DMS79 treated with DMSO at 0.1 percent for 48 hours (cell line): ENCODE results near the gene GNB1L.
"Not testable (repeated sequence)": the region's sequence is repeated elsewhere in the genome, so short reads cannot be mapped to it uniquely, and the experiment has no call there.

Source experiments
- DNase-seq: peaks from one replicate; lab custom pipeline; 2025; lab: John Stamatoyannopoulos, UW

GNB1L gene

GRCh38 chr22:19793661-19794310, 60.9 kb downstream of the GNB1L start:
- no peak for DNase-seq

- DNase-seq = no peak
Observed at GRCh38 chr22:19793161-19793560, 61.5 kb downstream of the GNB1L start.

GRCh38 chr22:19792383-19792896, 62.2 kb downstream of the GNB1L start:
- not testable (repeated sequence) for DNase-seq

GRCh38 chr22:19791894-19792293, 62.8 kb downstream of the GNB1L start:
- no peak for DNase-seq

GRCh38 chr22:19791243-19791642, 63.4 kb downstream of the GNB1L start:
- no peak for DNase-seq

DNA sequence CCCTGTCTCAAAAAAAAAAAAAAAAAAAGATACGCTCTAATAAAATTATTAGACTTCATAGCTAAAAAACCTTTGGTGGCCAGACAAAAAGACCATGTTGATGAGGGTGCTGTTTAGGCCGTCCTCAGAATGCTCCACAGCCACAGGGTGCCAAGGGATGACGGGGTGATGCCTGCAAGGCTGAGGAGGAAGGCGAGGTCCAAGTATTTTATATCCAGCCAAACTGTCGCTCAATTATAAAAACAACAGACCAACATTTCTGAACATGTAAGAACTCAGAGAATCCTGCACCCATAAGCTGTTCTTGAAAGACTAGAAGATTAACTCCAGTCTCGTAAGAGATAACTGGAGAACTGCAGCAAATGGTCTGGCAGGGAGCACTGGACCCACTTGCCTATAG, 64.8 kb downstream of the GNB1L start:
- no peak for DNase-seq

- no peak for DNase-seq
Observed at GRCh38 chr22:19789406-19789805, 65.3 kb downstream of the GNB1L start.

- DNase-seq = no peak
Observed at GRCh38 chr22:19788661-19789225, 65.9 kb downstream of the GNB1L start.

DNA sequence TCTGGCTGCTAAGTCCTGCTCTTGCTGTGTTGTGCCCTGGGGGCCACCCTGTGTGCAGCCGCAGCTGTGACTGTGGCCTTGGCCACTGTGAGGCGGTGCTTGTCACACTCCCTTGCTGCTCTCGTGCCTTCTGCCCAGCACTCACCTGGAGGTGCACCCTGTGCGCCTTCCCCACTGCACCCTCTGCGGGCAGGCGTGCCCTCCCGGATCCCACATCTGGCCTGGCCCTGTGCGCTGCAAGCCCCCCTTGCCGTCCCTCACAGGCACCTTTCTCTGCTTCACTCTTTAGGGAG, 66.9 kb downstream of the GNB1L start:
- DNase-seq = no peak

DNA sequence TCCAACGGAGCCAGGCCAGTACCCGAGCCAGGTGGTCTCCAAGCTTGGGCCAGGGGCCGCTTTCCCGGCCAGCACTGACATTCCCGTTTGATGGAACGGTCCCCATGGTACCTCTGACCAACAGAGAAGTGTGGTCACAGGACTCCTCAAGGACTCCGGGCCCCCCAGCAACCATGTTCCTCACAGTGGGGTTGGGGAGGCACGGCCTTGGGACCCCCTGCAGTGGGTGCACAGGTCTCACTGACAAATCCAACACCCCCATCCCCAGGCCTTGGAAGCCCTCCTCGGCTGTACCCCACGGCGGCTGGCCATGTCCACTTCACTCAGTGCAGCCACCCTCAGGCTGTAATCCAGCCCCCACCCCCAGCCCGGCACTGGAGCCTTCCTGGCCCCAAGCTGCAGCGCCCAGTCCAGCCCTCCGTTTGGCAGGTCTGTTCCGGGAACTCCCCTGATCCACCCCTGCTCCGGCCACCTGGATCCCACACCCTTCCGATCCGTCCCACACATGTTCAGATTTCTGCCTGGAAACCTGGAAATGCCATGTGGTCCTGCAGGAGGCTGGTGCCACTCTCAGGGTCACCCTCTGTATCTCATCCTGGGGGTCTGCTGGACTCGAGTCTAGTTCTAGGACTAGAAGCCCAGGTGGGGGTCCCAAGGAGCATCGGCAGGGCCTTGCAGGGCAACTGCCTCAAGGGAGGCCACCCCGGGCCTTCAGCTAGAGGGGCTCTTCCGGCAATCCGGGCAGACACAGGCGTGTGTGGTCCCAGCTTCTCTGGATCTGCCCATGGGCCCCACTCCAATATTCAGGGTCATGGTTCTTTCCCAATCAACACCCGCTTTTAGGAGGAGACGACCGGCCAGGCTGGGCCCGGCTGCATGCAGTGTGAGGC, 67.5 kb downstream of the GNB1L start:
- DNase-seq = no peak

- no peak for DNase-seq
Observed at GRCh38 chr22:19786264-19786585, 68.4 kb downstream of the GNB1L start.

- no peak for DNase-seq
Observed at GRCh38 chr22:19785461-19786263, 69.0 kb downstream of the GNB1L start.

- no peak for DNase-seq
Observed at GRCh38 chr22:19784384-19785175, 70.1 kb downstream of the GNB1L start.

- peak; percentile 23 for DNase-seq
Observed at GRCh38 chr22:19783586-19784383, 70.9 kb downstream of the GNB1L start.

DNA sequence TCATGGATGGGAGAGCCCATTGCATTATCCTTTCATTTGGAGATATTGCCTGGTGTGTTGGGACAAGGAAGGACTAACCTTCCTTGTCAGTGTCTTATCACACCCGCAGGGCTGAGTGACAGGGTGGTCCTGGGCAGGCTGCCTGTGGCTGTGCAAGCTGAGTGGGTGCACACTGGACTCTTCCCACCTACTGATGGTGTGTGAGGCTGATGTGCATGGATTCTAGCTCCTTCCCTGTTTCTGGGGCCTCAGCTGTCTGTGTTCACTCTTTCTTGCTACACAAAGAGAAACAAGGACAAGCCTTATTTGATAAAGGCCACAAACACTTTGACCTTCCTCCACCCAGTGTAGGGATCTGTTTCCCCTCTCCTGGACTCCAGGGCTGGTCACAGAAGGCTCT, 72.1 kb downstream of the GNB1L start:
- DNase-seq = no peak

- DNase-seq = no peak
Observed at GRCh38 chr22:19779685-19780268, 74.9 kb downstream of the GNB1L start.

- no peak for DNase-seq
Observed at GRCh38 chr22:19779011-19779421, 75.7 kb downstream of the GNB1L start.

GRCh38 chr22:19777192-19777591, 77.5 kb downstream of the GNB1L start:
- not testable (repeated sequence) for DNase-seq

GRCh38 chr22:19776433-19777031, 78.1 kb downstream of the GNB1L start:
- DNase-seq = no peak
